Vagina (tissue), 2 donors: ENCODE results near the gene HSD17B10.

Experiments used
- POLR2A ChIP-seq, 2 donors: fragments of 450-650 bp; IDR thresholded peaks; one replicate each; pipeline ENCODE4 v1.6.1; 2017; ENCODE audit warnings: antibody characterized with exemption in 2 of 2, mild to moderate bottlenecking in 2 of 2, moderate library complexity in 2 of 2
- TF ChIP-seq, protein P1 (sequence below), 3 experiments: fragments of 450-650 bp in 2 of 3; fragments of 200-600 bp in 1 of 3; sonication (generic) in 1 of 3; IDR thresholded peaks; one replicate each; pipeline ENCODE4 v1.5.1; 2017 to 2019; ENCODE audit warnings: antibody characterized with exemption in 3 of 3, mild to moderate bottlenecking in 2 of 3, moderate library complexity in 2 of 3

- TF ChIP-seq, protein P1, sequence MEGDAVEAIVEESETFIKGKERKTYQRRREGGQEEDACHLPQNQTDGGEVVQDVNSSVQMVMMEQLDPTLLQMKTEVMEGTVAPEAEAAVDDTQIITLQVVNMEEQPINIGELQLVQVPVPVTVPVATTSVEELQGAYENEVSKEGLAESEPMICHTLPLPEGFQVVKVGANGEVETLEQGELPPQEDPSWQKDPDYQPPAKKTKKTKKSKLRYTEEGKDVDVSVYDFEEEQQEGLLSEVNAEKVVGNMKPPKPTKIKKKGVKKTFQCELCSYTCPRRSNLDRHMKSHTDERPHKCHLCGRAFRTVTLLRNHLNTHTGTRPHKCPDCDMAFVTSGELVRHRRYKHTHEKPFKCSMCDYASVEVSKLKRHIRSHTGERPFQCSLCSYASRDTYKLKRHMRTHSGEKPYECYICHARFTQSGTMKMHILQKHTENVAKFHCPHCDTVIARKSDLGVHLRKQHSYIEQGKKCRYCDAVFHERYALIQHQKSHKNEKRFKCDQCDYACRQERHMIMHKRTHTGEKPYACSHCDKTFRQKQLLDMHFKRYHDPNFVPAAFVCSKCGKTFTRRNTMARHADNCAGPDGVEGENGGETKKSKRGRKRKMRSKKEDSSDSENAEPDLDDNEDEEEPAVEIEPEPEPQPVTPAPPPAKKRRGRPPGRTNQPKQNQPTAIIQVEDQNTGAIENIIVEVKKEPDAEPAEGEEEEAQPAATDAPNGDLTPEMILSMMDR (IDR thresholded peaks at IDR 0.05): no peak
- no peak for TF ChIP-seq POLR2A (IDR thresholded peaks at IDR 0.05)
Measured at GRCh38 chrX:53447441-53447840, 13.3 kb upstream of the HSD17B10 start.
